ENCODE measurements around the gene VPS25.

The VPS25 gene

GRCh38 chr17:42797067-42798007 lies 24.1 kb downstream of the VPS25 start:
- H4K91ac ChIP-seq (ENCODE audit: low read length) = no peak overlapping the region

DNA sequence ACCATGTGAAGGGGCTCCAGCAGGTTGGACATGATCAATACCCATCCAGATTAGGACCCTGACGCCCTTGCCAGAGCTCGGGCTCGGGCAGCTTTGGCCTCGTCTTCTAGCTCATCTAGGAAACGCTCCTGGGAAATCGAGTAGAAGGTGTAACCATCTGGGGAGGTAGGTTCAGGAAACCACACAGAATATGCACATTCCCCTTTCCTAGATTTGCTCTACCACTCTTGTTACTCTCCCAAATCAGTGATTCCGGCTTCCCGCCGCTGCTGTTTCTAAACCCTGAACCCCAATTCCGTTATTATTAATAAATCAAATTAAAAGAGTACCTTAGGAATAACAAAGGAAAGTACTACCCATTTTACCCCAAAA lies 24.7 kb downstream of the VPS25 start:
- peak overlapping the region; percentile 96 for H3K9ac ChIP-seq (ENCODE audit: low read length)
- no peak overlapping the region for H4K91ac ChIP-seq (ENCODE audit: low read length)
- H2BK15ac ChIP-seq (ENCODE audit: low read depth, poor library complexity, severe bottlenecking) = no peak overlapping the region
- no peaks in the 10 kb centered on the region for H3K9me3 ChIP-seq (ENCODE audit: control insufficient read depth, low read length)
- H2AFZ ChIP-seq (ENCODE audit: low read depth, low read length) = no peak overlapping the region
- peaks cover 15 to 24% of the 10 kb centered on the region in 2 experiments for H3K36me3 ChIP-seq (ENCODE audit: control insufficient read depth in 1 of 2, insufficient read depth in 2 of 2, low read depth in 1 of 2, low read length in 2 of 2)
- H3K79me1 ChIP-seq (replicated peaks; ENCODE audit: low read length, poor library complexity, severe bottlenecking) = peaks cover 18% of the 10 kb centered on the region
- no peak overlapping the region for H2AK5ac ChIP-seq (ENCODE audit: low read length, severe bottlenecking)
- H4K8ac ChIP-seq (ENCODE audit: low read length) = peak overlapping the region; percentile 19
- no peak overlapping the region for H3K27ac ChIP-seq (ENCODE audit: low read length, poor library complexity, severe bottlenecking)
- peaks cover 19% of the 10 kb centered on the region for H3K4me1 ChIP-seq (ENCODE audit: control insufficient read depth, insufficient read depth, low read depth, low read length)
- no peak overlapping the region for H2BK5ac ChIP-seq (ENCODE audit: low read depth, low read length, poor library complexity, severe bottlenecking)
- H2BK12ac ChIP-seq (ENCODE audit: low read length in 2 of 2) = no peak overlapping the region
- peak overlapping the region; percentile 81 for H3K4me2 ChIP-seq (ENCODE audit: low read length, poor library complexity, severe bottlenecking)
- H3K27me3 ChIP-seq (ENCODE audit: control insufficient read depth in 1 of 2, insufficient read depth in 1 of 2, low read length in 2 of 2) = no peaks in the 10 kb centered on the region
- H3K23ac ChIP-seq (ENCODE audit: low read length in 2 of 2) = no peak overlapping the region
- WGBS = 59% methylated on average over 7 of the region's 10 CpGs
- no peak overlapping the region for H3K14ac ChIP-seq (ENCODE audit: low read length in 2 of 2)
- DNase-seq = no peak
- H3K4me3 ChIP-seq (ENCODE audit: insufficient read depth in 1 of 2, low read depth in 1 of 2, low read length in 2 of 2) = peak overlapping the region; percentile 96 to 99
- H3K18ac ChIP-seq (ENCODE audit: low read depth in 1 of 2, low read length in 2 of 2) = peak overlapping the region in 1 of 2 experiments; percentile 98
- H3K4ac ChIP-seq (ENCODE audit: low read depth in 1 of 2, low read length in 2 of 2) = peak overlapping the region in 1 of 2 experiments; percentile 77
- no peak overlapping the region for H2BK120ac ChIP-seq (ENCODE audit: low read depth, low read length)

More at GRCh38 chr17:42797067-42798007, 24.1 kb downstream of the VPS25 start:
- Histone ChIP-seq H3K27me3 (ENCODE audit: control insufficient read depth in 1 of 2, insufficient read depth in 1 of 2, low read length in 2 of 2) (no peaks in the 10 kb centered on the region), H2BK5ac (ENCODE audit: low read depth, low read length, poor library complexity, severe bottlenecking) (no peak overlapping the region), H3K4me2 (ENCODE audit: low read length, poor library complexity, severe bottlenecking) (peak overlapping the region; percentile 81), H3K4me1 (ENCODE audit: control insufficient read depth, insufficient read depth, low read depth, low read length) (peaks cover 19% of the 10 kb centered on the region), H2BK12ac (ENCODE audit: low read length in 2 of 2) (no peak overlapping the region), H3K23ac (ENCODE audit: low read length in 2 of 2) (no peak overlapping the region), H3K9me3 (ENCODE audit: control insufficient read depth, low read length) (no peaks in the 10 kb centered on the region), H2BK15ac (ENCODE audit: low read depth, poor library complexity, severe bottlenecking) (no peak overlapping the region), H3K27ac (ENCODE audit: low read length, poor library complexity, severe bottlenecking) (no peak overlapping the region), H3K79me1 (replicated peaks; ENCODE audit: low read length, poor library complexity, severe bottlenecking) (peaks cover 18% of the 10 kb centered on the region), H2BK120ac (ENCODE audit: low read depth, low read length) (no peak overlapping the region), H3K4ac (ENCODE audit: low read depth in 1 of 2, low read length in 2 of 2) (peak overlapping the region in 1 of 2 experiments; percentile 77), H3K36me3 (ENCODE audit: control insufficient read depth in 1 of 2, insufficient read depth in 2 of 2, low read depth in 1 of 2, low read length in 2 of 2) (peaks cover 15 to 24% of the 10 kb centered on the region in 2 experiments), H3K9ac (ENCODE audit: low read length) (peak overlapping the region; percentile 96), H4K8ac (ENCODE audit: low read length) (peak overlapping the region; percentile 19), H3K18ac (ENCODE audit: low read depth in 1 of 2, low read length in 2 of 2) (no peak overlapping the region), H2AFZ (ENCODE audit: low read depth, low read length) (no peak overlapping the region), H2AK5ac (ENCODE audit: low read length, severe bottlenecking) (no peak overlapping the region), H3K14ac (ENCODE audit: low read length in 2 of 2) (no peak overlapping the region), H3K4me3 (ENCODE audit: insufficient read depth in 1 of 2, low read depth in 1 of 2, low read length in 2 of 2) (peak overlapping the region; percentile 31 to 99)
- DNase-seq = no peak
- WGBS = 94% methylated on average over 10 of the region's 10 CpGs

- WGBS = 31% methylated on average over 66 of the region's 66 CpGs
- peak within 1 kb of the TSS; percentile 66 for H2BK5ac ChIP-seq (ENCODE audit: low read depth, low read length, poor library complexity, severe bottlenecking)
- peak within 1 kb of the TSS; percentile 34 to 55 for H2BK12ac ChIP-seq (ENCODE audit: low read length in 2 of 2)
- H4K91ac ChIP-seq (ENCODE audit: low read length) = peak within 1 kb of the TSS; percentile 48
- peaks cover 21% of the 10 kb centered on the region for H3K4me1 ChIP-seq (ENCODE audit: control insufficient read depth, insufficient read depth, low read depth, low read length)
- H3K4me2 ChIP-seq (ENCODE audit: low read length, poor library complexity, severe bottlenecking) = peak within 1 kb of the TSS; percentile 81
- H2AFZ ChIP-seq (ENCODE audit: low read depth, low read length) = peak within 1 kb of the TSS; percentile 83
- peak within 1 kb of the TSS; percentile 12 for H2BK15ac ChIP-seq (ENCODE audit: low read depth, poor library complexity, severe bottlenecking)
- peak; percentile 86 for DNase-seq
- H3K23ac ChIP-seq (ENCODE audit: low read length in 2 of 2) = peak within 1 kb of the TSS in 1 of 2 experiments; percentile 23
- peak within 1 kb of the TSS; percentile 96 for H3K9ac ChIP-seq (ENCODE audit: low read length)
- peak within 1 kb of the TSS; percentile 96 to 99 for H3K4me3 ChIP-seq (ENCODE audit: insufficient read depth in 1 of 2, low read depth in 1 of 2, low read length in 2 of 2)
- H3K4ac ChIP-seq (ENCODE audit: low read depth in 1 of 2, low read length in 2 of 2) = peak within 1 kb of the TSS; percentile 62 to 77
- H2AK5ac ChIP-seq (ENCODE audit: low read length, severe bottlenecking) = peak within 1 kb of the TSS; percentile 28
- peak within 1 kb of the TSS; percentile 46 for H3K27ac ChIP-seq (ENCODE audit: low read length, poor library complexity, severe bottlenecking)
- no peaks in the 10 kb centered on the region for H3K9me3 ChIP-seq (ENCODE audit: control insufficient read depth, low read length)
- peaks cover 18% of the 10 kb centered on the region for H3K79me1 ChIP-seq (replicated peaks; ENCODE audit: low read length, poor library complexity, severe bottlenecking)
- peak within 1 kb of the TSS; percentile 93 to 98 for H3K18ac ChIP-seq (ENCODE audit: low read depth in 1 of 2, low read length in 2 of 2)
- peaks cover 15 to 24% of the 10 kb centered on the region in 2 experiments for H3K36me3 ChIP-seq (ENCODE audit: control insufficient read depth in 1 of 2, insufficient read depth in 2 of 2, low read depth in 1 of 2, low read length in 2 of 2)
- no peaks in the 10 kb centered on the region for H3K27me3 ChIP-seq (ENCODE audit: control insufficient read depth in 1 of 2, insufficient read depth in 1 of 2, low read length in 2 of 2)
- peak within 1 kb of the TSS; percentile 89 for H4K8ac ChIP-seq (ENCODE audit: low read length)
- no peak within 1 kb of the TSS for H2BK120ac ChIP-seq (ENCODE audit: low read depth, low read length)
- H3K14ac ChIP-seq (ENCODE audit: low read length in 2 of 2) = peak within 1 kb of the TSS in 1 of 2 experiments; percentile 82
These were observed 25.4 kb downstream of the VPS25 start, which contains the start of the genes CNTD1 and COA3 for GRCh38 chr17:42798383-42799380. CNTD1 (plus strand) TSS chr17:42798861; CDS start chr17:42799068, 207 bp downstream. COA3 (minus strand) TSS chr17:42798704; CDS start chr17:42798681, 23 bp downstream.

Data from mesenchymal stem cell (in vitro differentiated cells and primary cell).